ENCODE measurements around the gene EIF3L. TPM values are rescaled to one million over a fixed set of nuclear protein-coding genes. Genes with fewer than 3 reads are reported as not detected.

EIF3L gene
- total and polyA plus RNA-seq, 2 of the 8 experiments (the other 6 are each of a cell fraction or from before 2014, with no cell fraction given): 639 to 886 TPM

MicroRNA genes within 50 kb of the gene (microRNA counts, 767-probe panel; counts per million panel counts)
- microRNA hsa-miR-658: 879 counts per million, percentile 95 among the panel's probes with 10 or more counts
- 879 counts per million, percentile 95 among the panel's probes with 10 or more counts for microRNA hsa-miR-659-3p

Small RNA genes lying within 50 kb of the gene (microRNA-seq; reads per million reads assigned to microRNA genes)
- gene MIR659 (ENCODE audit: borderline microRNAs expressed in 2 of 2, borderline number of aligned reads in 2 of 2, borderline replicate concordance in 1 of 2): 0.41 to 1.4 reads per million in 2 experiments

Small RNA genes lying within 50 kb of the gene (small RNA-seq; reads per million reads assigned to genes)
- gene MIR659 (ENCODE audit: insufficient read depth): 7.0 reads per million, percentile 73 among the genes with 10 or more reads in this experiment

Other genes with a start within 250 kb of the EIF3L start
- gene GGA1, start 240.6 kb upstream of the EIF3L start, total RNA-seq (2021; fragmentation: NEBNext Ultra II Directional; extraction: Animal tissue kit (Norgen Biotek cat#: 25700)): 46.5 and 49.3 TPM in 2 replicates
- 57.2 and 81.0 TPM in 2 replicates for gene GGA1, start 240.6 kb upstream of the EIF3L start, polyA plus RNA-seq (2011; rRNA removed)
- gene SH3BP1, start 209.8 kb upstream of the EIF3L start, total RNA-seq (2021; fragmentation: NEBNext Ultra II Directional; extraction: Animal tissue kit (Norgen Biotek cat#: 25700)): 32.4 and 40.3 TPM in 2 replicates
- gene SH3BP1, start 209.8 kb upstream of the EIF3L start, polyA plus RNA-seq (2011; rRNA removed): 23.9 and 34.8 TPM in 2 replicates
- 35.7 and 36.6 TPM in 2 replicates for gene PDXP, start 190.7 kb upstream of the EIF3L start, total RNA-seq (2021; fragmentation: NEBNext Ultra II Directional; extraction: Animal tissue kit (Norgen Biotek cat#: 25700))
- 67.7 and 74.8 TPM in 2 replicates for gene PDXP, start 190.7 kb upstream of the EIF3L start, polyA plus RNA-seq (2011; rRNA removed)
- gene LGALS1, start 173.8 kb upstream of the EIF3L start, total RNA-seq (2021; fragmentation: NEBNext Ultra II Directional; extraction: Animal tissue kit (Norgen Biotek cat#: 25700)): 12.0 and 14.9 TPM in 2 replicates
- gene LGALS1, start 173.8 kb upstream of the EIF3L start, polyA plus RNA-seq (2011; rRNA removed): 92.4 and 101 TPM in 2 replicates
- gene NOL12, start 163.1 kb upstream of the EIF3L start, total RNA-seq (2021; fragmentation: NEBNext Ultra II Directional; extraction: Animal tissue kit (Norgen Biotek cat#: 25700)): 26.7 and 28.3 TPM in 2 replicates
- gene NOL12, start 163.1 kb upstream of the EIF3L start, polyA plus RNA-seq (2011; rRNA removed): 25.3 TPM in 2 replicates
- gene TRIOBP, start 152.4 kb upstream of the EIF3L start, total RNA-seq (2021; fragmentation: NEBNext Ultra II Directional; extraction: Animal tissue kit (Norgen Biotek cat#: 25700)): 27.3 and 29.1 TPM in 2 replicates
- gene TRIOBP, start 152.4 kb upstream of the EIF3L start, polyA plus RNA-seq (2011; rRNA removed): 18.2 and 36.0 TPM in 2 replicates
- 24.3 and 24.5 TPM in 2 replicates for gene GCAT, start 41.5 kb upstream of the EIF3L start, total RNA-seq (2021; fragmentation: NEBNext Ultra II Directional; extraction: Animal tissue kit (Norgen Biotek cat#: 25700))
- 47.5 and 51.7 TPM in 2 replicates for gene GCAT, start 41.5 kb upstream of the EIF3L start, polyA plus RNA-seq (2011; rRNA removed)
- gene GALR3, start 26.0 kb upstream of the EIF3L start, total RNA-seq (2021; fragmentation: NEBNext Ultra II Directional; extraction: Animal tissue kit (Norgen Biotek cat#: 25700)): 0.46 and 0.84 TPM in 2 replicates
- 0.77 and 1.1 TPM in 2 replicates for gene GALR3, start 26.0 kb upstream of the EIF3L start, polyA plus RNA-seq (2011; rRNA removed)
- gene ANKRD54, start 5.1 kb upstream of the EIF3L start, total RNA-seq (2021; fragmentation: NEBNext Ultra II Directional; extraction: Animal tissue kit (Norgen Biotek cat#: 25700)): 13.3 and 13.7 TPM in 2 replicates
- gene ANKRD54, start 5.1 kb upstream of the EIF3L start, polyA plus RNA-seq (2011; rRNA removed): 16.7 and 18.8 TPM in 2 replicates
- gene MICALL1, start 56.9 kb downstream of the EIF3L start, total RNA-seq (2021; fragmentation: NEBNext Ultra II Directional; extraction: Animal tissue kit (Norgen Biotek cat#: 25700)): 25.8 and 32.1 TPM in 2 replicates
- 17.7 and 23.4 TPM in 2 replicates for gene MICALL1, start 56.9 kb downstream of the EIF3L start, polyA plus RNA-seq (2011; rRNA removed)
- 0.21 and 0.54 TPM in 2 replicates for gene C22orf23, start 104.2 kb downstream of the EIF3L start, total RNA-seq (2021; fragmentation: NEBNext Ultra II Directional; extraction: Animal tissue kit (Norgen Biotek cat#: 25700))
- 0.50 and 0.71 TPM in 2 replicates for gene C22orf23, start 104.2 kb downstream of the EIF3L start, polyA plus RNA-seq (2011; rRNA removed)
- gene POLR2F, start 104.3 kb downstream of the EIF3L start, total RNA-seq (2021; fragmentation: NEBNext Ultra II Directional; extraction: Animal tissue kit (Norgen Biotek cat#: 25700)): 150 and 160 TPM in 2 replicates
- gene POLR2F, start 104.3 kb downstream of the EIF3L start, polyA plus RNA-seq (2011; rRNA removed): 176 and 193 TPM in 2 replicates
- gene SOX10, start 135.1 kb downstream of the EIF3L start, total RNA-seq (2021; fragmentation: NEBNext Ultra II Directional; extraction: Animal tissue kit (Norgen Biotek cat#: 25700)): 2.7 and 3.3 TPM in 2 replicates
- gene SOX10, start 135.1 kb downstream of the EIF3L start, polyA plus RNA-seq (2011; rRNA removed): 2.7 and 3.8 TPM in 2 replicates
- 22.9 and 26.2 TPM in 2 replicates for gene PICK1, start 208.0 kb downstream of the EIF3L start, total RNA-seq (2021; fragmentation: NEBNext Ultra II Directional; extraction: Animal tissue kit (Norgen Biotek cat#: 25700))
- 20.4 and 26.7 TPM in 2 replicates for gene PICK1, start 208.0 kb downstream of the EIF3L start, polyA plus RNA-seq (2011; rRNA removed)
- not detected in 2 replicates for gene SLC16A8, start 234.8 kb downstream of the EIF3L start, total RNA-seq (2021; fragmentation: NEBNext Ultra II Directional; extraction: Animal tissue kit (Norgen Biotek cat#: 25700))
- gene SLC16A8, start 234.8 kb downstream of the EIF3L start, polyA plus RNA-seq (2011; rRNA removed): 0.70 and 1.2 TPM in 2 replicates